DOHH2 (cell line): ENCODE measurements around the gene CAMK2D.

Source experiments
- EZH2phosphoT487 ChIP-seq: fragments of 200-600 bp; sonication (generic); IDR thresholded peaks from 2 replicates; pipeline ENCODE4 v1.6.1; 2017; ENCODE audit warnings: borderline replicate concordance, mild to moderate bottlenecking, antibody characterized with exemption, low read length, moderate library complexity, mixed read lengths
- TF ChIP-seq, protein P1 (sequence below): fragments of 200-600 bp; sonication (generic); IDR thresholded peaks from one replicate; pipeline ENCODE4 v1.5.1; 2014; ENCODE audit warnings: antibody characterized with exemption, mild to moderate bottlenecking, low read depth, low read length; ENCODE audit not compliant: poor library complexity, severe bottlenecking

- TF ChIP-seq, protein P1, sequence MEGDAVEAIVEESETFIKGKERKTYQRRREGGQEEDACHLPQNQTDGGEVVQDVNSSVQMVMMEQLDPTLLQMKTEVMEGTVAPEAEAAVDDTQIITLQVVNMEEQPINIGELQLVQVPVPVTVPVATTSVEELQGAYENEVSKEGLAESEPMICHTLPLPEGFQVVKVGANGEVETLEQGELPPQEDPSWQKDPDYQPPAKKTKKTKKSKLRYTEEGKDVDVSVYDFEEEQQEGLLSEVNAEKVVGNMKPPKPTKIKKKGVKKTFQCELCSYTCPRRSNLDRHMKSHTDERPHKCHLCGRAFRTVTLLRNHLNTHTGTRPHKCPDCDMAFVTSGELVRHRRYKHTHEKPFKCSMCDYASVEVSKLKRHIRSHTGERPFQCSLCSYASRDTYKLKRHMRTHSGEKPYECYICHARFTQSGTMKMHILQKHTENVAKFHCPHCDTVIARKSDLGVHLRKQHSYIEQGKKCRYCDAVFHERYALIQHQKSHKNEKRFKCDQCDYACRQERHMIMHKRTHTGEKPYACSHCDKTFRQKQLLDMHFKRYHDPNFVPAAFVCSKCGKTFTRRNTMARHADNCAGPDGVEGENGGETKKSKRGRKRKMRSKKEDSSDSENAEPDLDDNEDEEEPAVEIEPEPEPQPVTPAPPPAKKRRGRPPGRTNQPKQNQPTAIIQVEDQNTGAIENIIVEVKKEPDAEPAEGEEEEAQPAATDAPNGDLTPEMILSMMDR: no peak
- TF ChIP-seq EZH2phosphoT487: no peak
Observed at GRCh38 chr4:113596396-113596795, 165.1 kb downstream of the CAMK2D start.
